Stimulated activated CD4-positive, alpha-beta T cell treated with anti-CD3 and anti-CD28 coated beads, TNF-alpha, amount 100 ng/mL, for 48 hours (primary cell): ENCODE results near the gene PNPLA7.
"Not testable (repeated sequence)": the region's sequence is repeated elsewhere in the genome, so short reads cannot be mapped to it uniquely, and the experiment has no call there.

Experiments
- DNase-seq, 3 donors: peaks; one replicate each; pipeline ENCODE4 v3.0.0-alpha.2; 2020; ENCODE audit warnings: low read depth in 3 of 3

The PNPLA7 gene

GRCh38 chr9:137417161-137418021 lies 132.8 kb downstream of the PNPLA7 start:
- no peak for DNase-seq

- DNase-seq, result no peak
Observed at GRCh38 chr9:137416563-137417151, 133.5 kb downstream of the PNPLA7 start.

GRCh38 chr9:137416006-137416562 lies 134.1 kb downstream of the PNPLA7 start:
- DNase-seq, result no peak

- no peak for DNase-seq
Observed at GRCh38 chr9:137415451-137415850, 134.8 kb downstream of the PNPLA7 start.

- no peak for DNase-seq
Observed at GRCh38 chr9:137412431-137412830, 137.8 kb downstream of the PNPLA7 start.

- peak in 2 of 3 donors; percentile 12 to 38 for DNase-seq
Observed at GRCh38 chr9:137411645-137412380, 138.4 kb downstream of the PNPLA7 start.

- no peak for DNase-seq
Observed at GRCh38 chr9:137411260-137411644, 138.9 kb downstream of the PNPLA7 start.

- no peak for DNase-seq
Observed at GRCh38 chr9:137410891-137411249, 139.3 kb downstream of the PNPLA7 start.

GRCh38 chr9:137410236-137410890 lies 139.8 kb downstream of the PNPLA7 start:
- DNase-seq, result not testable (repeated sequence)
